GM23338 (cell line): ENCODE measurements around the gene IFNE. TPM values are rescaled to one million over a fixed set of nuclear protein-coding genes. Genes with fewer than 3 reads are reported as not detected.

ENCODE experiments used
- ATAC-seq: fragments of 200-7000 bp; cut with Tn5 transposase; 3 replicates; pipeline ENCODE4 v1.9.1; 2020
- DNase-seq: peaks from one replicate; pipeline ENCODE4 v3.0.0-alpha.2; 2015; ENCODE audit warnings: low spot score
- H2AFZ ChIP-seq: fragments of 200-600 bp; sonication (generic); 2 replicates; pipeline ENCODE4 v1.8.0; 2016; ENCODE audit warnings: antibody characterized with exemption, mild to moderate bottlenecking, moderate library complexity
- H3F3A ChIP-seq: fragments of 200-600 bp; sonication (generic); replicated peaks from 2 replicates; pipeline ENCODE4 v1.8.0; 2017; ENCODE audit warnings: antibody characterized with exemption, mixed run types, low read depth
- H3K27ac ChIP-seq: fragments of 200-600 bp; sonication (generic); 2 replicates; pipeline ENCODE4 v1.6.1; 2016; ENCODE audit warnings: low read depth
- H3K27me3 ChIP-seq: fragments of 200-600 bp; sonication (generic); 2 replicates; pipeline ENCODE4 v1.8.0; 2016; ENCODE audit warnings: mild to moderate bottlenecking, mixed run types, moderate library complexity; ENCODE audit not compliant: insufficient read depth
- H3K36me3 ChIP-seq: fragments of 200-600 bp; sonication (generic); 2 replicates; pipeline ENCODE4 v1.8.0; 2016; ENCODE audit warnings: mild to moderate bottlenecking; ENCODE audit not compliant: insufficient read depth
- H3K4me1 ChIP-seq: fragments of 200-600 bp; sonication (generic); 2 replicates; pipeline ENCODE4 v1.8.0; 2016; ENCODE audit warnings: mild to moderate bottlenecking, moderate library complexity; ENCODE audit not compliant: insufficient read depth
- H3K4me2 ChIP-seq: fragments of 200-600 bp; sonication (generic); 2 replicates; pipeline ENCODE4 v1.7.1; 2017; ENCODE audit warnings: mixed run types
- H3K4me3 ChIP-seq: fragments of 200-600 bp; sonication (generic); 2 replicates; pipeline ENCODE4 v1.6.1; 2016; ENCODE audit warnings: mixed run types
- H3K79me2 ChIP-seq: fragments of 200-600 bp; sonication (generic); replicated peaks from 2 replicates; pipeline ENCODE4 v1.8.0; 2017; ENCODE audit warnings: mild to moderate bottlenecking; ENCODE audit not compliant: insufficient read depth
- H3K9me2 ChIP-seq: fragments of 200-600 bp; sonication (generic); 2 replicates; pipeline ENCODE4 v1.8.0; 2017; ENCODE audit not compliant: insufficient read depth
- H4K20me1 ChIP-seq: fragments of 200-600 bp; sonication (generic); replicated peaks from 2 replicates; pipeline ENCODE4 v1.8.0; 2017; ENCODE audit warnings: mild to moderate bottlenecking; ENCODE audit not compliant: insufficient read depth
- H3K27ac Mint-ChIP-seq: 2 replicates; pipeline ENCODE4 v1.8.0; 2020; ENCODE audit warnings: inconsistent platforms, mild to moderate bottlenecking, moderate library complexity, mixed read lengths
- H3K27me3 Mint-ChIP-seq: 3 replicates; pipeline ENCODE4 v1.8.0; 2022; ENCODE audit warnings: low read depth, mild to moderate bottlenecking, moderate library complexity, mixed read lengths, inconsistent platforms; ENCODE audit not compliant: insufficient read depth, poor library complexity
- H3K36me3 Mint-ChIP-seq: 3 replicates; pipeline ENCODE4 v1.8.0; 2021; ENCODE audit warnings: low read depth, mild to moderate bottlenecking, inconsistent platforms, moderate library complexity, mixed read lengths
- H3K4me1 Mint-ChIP-seq: 3 replicates; pipeline ENCODE4 v1.8.0; 2020; ENCODE audit warnings: mild to moderate bottlenecking, inconsistent platforms, mixed read lengths
- H3K4me3 Mint-ChIP-seq: 3 replicates; pipeline ENCODE4 v1.8.0; 2021; ENCODE audit warnings: moderate library complexity, mild to moderate bottlenecking, inconsistent platforms, mixed read lengths
- H3K9me3 Mint-ChIP-seq: 3 replicates; pipeline ENCODE4 v1.8.0; 2020; ENCODE audit warnings: moderate library complexity, mild to moderate bottlenecking, inconsistent platforms, mixed read lengths
- CTCF ChIP-seq, 2 experiments: fragments of 200-600 bp in 1 of 2; sonication (generic) in 1 of 2; conservative IDR thresholded peaks; 2 replicates each; pipeline versions ENCODE4 v1.5.1 to v1.6.1; 2016 to 2017; ENCODE audit warnings: antibody characterized with exemption in 2 of 2, low read depth in 2 of 2, mild to moderate bottlenecking in 2 of 2, moderate library complexity in 1 of 2
- ETS1 ChIP-seq: IDR thresholded peaks from 2 replicates; pipeline ENCODE4 v1.6.1; 2016; ENCODE audit warnings: antibody characterized with exemption
- EZH2 ChIP-seq: fragments of 200-600 bp; sonication (generic); IDR thresholded peaks from one replicate; pipeline ENCODE4 v1.8.0; 2017; ENCODE audit warnings: antibody characterized with exemption, mild to moderate bottlenecking, low read depth; ENCODE audit not compliant: unreplicated experiment
- EZH2phosphoT487 ChIP-seq: fragments of 200-600 bp; sonication (generic); IDR thresholded peaks from one replicate; pipeline ENCODE4 v1.8.1; 2018; ENCODE audit warnings: antibody characterized with exemption; ENCODE audit not compliant: unreplicated experiment
- JUNB ChIP-seq: IDR thresholded peaks from one replicate; pipeline ENCODE4 v1.6.1; 2016; ENCODE audit warnings: antibody characterized with exemption; ENCODE audit not compliant: unreplicated experiment
- NANOG ChIP-seq: IDR thresholded peaks from 2 replicates; pipeline ENCODE4 v1.6.1; 2016; ENCODE audit warnings: antibody characterized with exemption, borderline replicate concordance
- POLR2AphosphoS5 ChIP-seq: IDR thresholded peaks from 2 replicates; pipeline ENCODE4 v1.6.1; 2016; ENCODE audit warnings: antibody characterized with exemption, low read depth
- REST ChIP-seq: IDR thresholded peaks from one replicate; pipeline ENCODE4 v1.6.1; 2018; ENCODE audit warnings: antibody characterized with exemption; ENCODE audit not compliant: unreplicated experiment
- ZNF114 ChIP-seq: fragments of 250-450 bp; sonication (Bioruptor Pico); IDR thresholded peaks from 2 replicates; pipeline ENCODE4 v1.5.0; 2020; ENCODE audit warnings: mild to moderate bottlenecking, moderate library complexity
- ZNF331 ChIP-seq: fragments of 250-450 bp; sonication (Bioruptor Pico); IDR thresholded peaks from 2 replicates; pipeline ENCODE4 v1.5.0; 2020; ENCODE audit warnings: low read depth, mild to moderate bottlenecking, moderate library complexity
- polyA plus RNA-seq: library from polyadenylated mRNA; unstranded; fragments of >200 nt; fragmentation: Nextera tagmentation; extraction: Ambion mirVana; gene quantifications from 2 replicates; pipeline ENCODE4 v1.2.1, GENCODE V29; 2016
- total RNA-seq: library from RNA; depleted of rRNA; stranded (reverse); fragments of >200 nt; shearing (Covaris generic); gene quantifications from 2 replicates; pipeline ENCODE4 v1.2.3, GENCODE V29; 2014

IFNE gene
- total and polyA plus RNA-seq, 2 experiments from 2014 or later = 0.21 TPM; not detected in 1

- no peak for TF ChIP-seq ETS1
- no peak for TF ChIP-seq EZH2
- TF ChIP-seq ZNF114 (CRISPR knock-in tag) = no peak
- no peak for TF ChIP-seq ZNF331 (CRISPR knock-in tag)
Measured at GRCh38 chr9:21524099-21524830, 42.2 kb upstream of the IFNE start (continued).

- Mint-ChIP-seq H3K27me3 (no peaks in the 10 kb centered on the region), H3K4me3 (no peak overlapping the region), H3K4me1 (no peaks in the 10 kb centered on the region), H3K9me3 (peaks cover 8% of the 10 kb centered on the region; the same call in 2 of the 3 replicates), H3K27ac (no peak overlapping the region), H3K36me3 (peaks cover 12% of the 10 kb centered on the region; the same call in 2 of the 3 replicates)
- H3K79me2 ChIP-seq = peaks cover 6% of the 10 kb centered on the region; the same call in 1 of the 2 replicates
- no peaks in the 10 kb centered on the region for H3K27me3 ChIP-seq
- H3K27ac ChIP-seq = no peak overlapping the region
- ATAC-seq (no peak), DNase-seq (no peak)
- no peaks in the 10 kb centered on the region for H3K4me1 ChIP-seq
- no peaks in the 10 kb centered on the region for H4K20me1 ChIP-seq
- no peak overlapping the region for H3K4me2 ChIP-seq
- H2AFZ ChIP-seq = no peak overlapping the region
- H3K9me2 ChIP-seq = peaks cover 6% of the 10 kb centered on the region
- H3K4me3 ChIP-seq = no peak overlapping the region
- no peaks in the 10 kb centered on the region for H3F3A ChIP-seq
- TF ChIP-seq EZH2 (no peak), CTCF (conservative IDR thresholded peaks at IDR 0.05; ENCODE audit: low read depth in 2 of 2) (no peak), REST (no peak), NANOG (no peak), JUNB (no peak), EZH2phosphoT487 (no peak), POLR2AphosphoS5 (no peak)
- 0 out of 2 replicates have a peak, but pooled peaks cover 4% of the 10 kb centered on the region for H3K36me3 ChIP-seq
Measured at GRCh38 chr9:21523021-21524014, 41.2 kb upstream of the IFNE start.
